C1 segment of cervical spinal cord (tissue), 14 donors: ENCODE data around the gene RALGAPB.
"Not testable (repeated sequence)": the region's sequence is repeated elsewhere in the genome, so short reads cannot be mapped to it uniquely, and the experiment has no call there.

ENCODE experiments used
- DNase-seq, 14 donors: peaks; one replicate each; lab custom pipeline; 2025; lab: John Stamatoyannopoulos, UW

Gene RALGAPB

DNA sequence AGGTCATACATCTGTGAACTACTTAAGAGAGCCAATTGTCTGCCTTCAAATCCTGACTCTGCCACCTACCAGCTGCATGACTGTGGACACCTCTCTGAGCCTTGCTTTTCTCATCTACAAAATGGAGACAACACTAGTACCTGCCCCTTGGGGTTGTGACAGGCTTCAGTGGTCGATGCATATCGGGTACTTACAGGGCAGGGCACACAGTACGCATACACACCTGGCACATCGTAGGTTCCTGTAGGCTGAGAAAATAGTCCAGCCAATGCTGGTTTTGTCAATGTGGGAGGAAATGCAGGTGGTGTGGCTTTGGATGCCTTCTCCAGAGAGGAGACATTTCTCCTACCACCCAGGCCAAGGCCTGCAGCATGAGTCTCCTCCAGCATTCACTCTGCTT, 110.7 kb downstream of the RALGAPB start:
- DNase-seq, result no peak

DNA sequence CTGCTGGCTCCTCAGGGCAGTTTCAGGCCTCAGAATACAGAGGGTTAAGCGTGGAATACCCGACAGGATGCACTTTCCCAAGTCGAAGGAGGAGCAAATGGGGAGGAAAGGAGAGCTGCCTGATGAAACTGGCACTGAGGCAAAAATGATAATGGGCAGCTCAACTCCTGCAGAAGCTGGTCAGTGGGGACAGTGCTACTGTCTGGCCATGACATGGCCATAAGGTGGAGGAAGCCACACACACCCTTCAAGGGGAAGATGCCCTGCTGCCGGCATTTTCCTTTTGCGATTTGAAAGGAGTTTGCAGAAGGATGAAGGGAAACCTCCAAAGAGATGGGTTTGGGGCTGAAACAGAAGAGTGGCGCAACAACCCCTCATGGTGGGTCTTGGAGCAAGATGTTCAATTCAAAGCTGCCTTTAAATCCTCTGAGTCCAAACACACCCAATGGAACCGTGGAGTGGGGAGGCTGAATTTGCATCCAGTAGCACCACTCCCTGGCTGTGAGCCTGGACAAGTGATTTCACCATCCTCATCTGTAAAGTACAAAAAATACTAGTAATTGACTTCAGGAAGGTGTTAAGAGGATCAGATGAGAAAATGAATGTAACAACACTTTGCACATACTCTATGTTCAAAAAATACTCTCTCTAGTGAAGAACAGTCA, 111.6 kb downstream of the RALGAPB start:
- no peak for DNase-seq

DNA sequence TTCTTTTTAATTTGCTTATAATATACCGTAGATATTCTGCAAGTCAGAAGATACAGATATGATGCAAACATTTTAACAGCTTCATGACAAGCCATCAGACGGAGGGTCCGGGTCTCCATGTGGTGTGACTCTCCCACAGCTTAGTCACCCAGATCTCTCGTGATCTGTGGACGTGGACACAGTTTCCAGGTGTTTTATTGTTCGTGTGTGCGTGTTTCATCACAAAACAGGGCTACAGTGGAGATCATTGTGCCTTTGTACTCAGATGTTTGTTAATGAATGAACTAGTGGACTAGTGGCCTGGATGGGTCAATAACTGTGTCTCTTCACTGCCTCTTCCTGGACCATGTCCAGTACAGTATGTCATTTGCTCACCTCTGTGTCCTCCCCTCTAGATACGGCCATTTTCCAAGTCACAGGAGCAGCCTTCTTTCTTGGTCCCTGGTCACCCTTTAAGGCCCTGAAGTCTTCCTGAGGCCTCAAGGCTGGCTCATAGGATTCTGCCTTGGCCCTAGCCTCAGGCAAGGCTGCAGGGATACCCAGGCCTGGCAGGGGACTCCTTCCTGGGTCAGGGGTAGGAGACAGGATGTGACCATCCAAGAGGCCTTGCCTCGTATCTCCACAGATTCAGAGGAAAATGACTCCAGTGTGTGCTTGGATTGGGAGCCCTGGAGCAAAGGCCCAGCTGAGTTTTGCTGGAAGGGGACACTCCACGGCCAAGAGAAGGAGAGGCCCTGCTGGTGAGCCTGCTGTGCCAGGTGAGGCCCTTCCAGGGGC, 112.9 kb downstream of the RALGAPB start:
- no peak for DNase-seq

DNA sequence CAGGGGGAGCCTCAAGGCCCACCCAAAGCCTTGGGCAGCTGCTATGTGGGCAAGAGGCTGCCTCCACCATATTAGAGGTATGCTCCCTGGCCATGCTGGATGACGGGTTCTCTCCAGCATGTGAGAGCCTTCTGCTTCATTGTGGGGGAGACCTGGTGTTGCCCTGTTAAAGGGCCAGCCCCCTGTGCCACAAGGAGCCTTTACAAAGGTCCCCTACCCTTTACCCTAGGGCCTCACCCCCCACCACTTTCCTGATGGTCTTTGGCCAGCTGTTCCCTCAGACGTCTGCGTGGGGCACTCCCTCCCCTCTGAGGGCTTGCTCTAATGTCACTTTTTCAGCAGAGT, 113.5 kb downstream of the RALGAPB start:
- DNase-seq, result no peak

DNA sequence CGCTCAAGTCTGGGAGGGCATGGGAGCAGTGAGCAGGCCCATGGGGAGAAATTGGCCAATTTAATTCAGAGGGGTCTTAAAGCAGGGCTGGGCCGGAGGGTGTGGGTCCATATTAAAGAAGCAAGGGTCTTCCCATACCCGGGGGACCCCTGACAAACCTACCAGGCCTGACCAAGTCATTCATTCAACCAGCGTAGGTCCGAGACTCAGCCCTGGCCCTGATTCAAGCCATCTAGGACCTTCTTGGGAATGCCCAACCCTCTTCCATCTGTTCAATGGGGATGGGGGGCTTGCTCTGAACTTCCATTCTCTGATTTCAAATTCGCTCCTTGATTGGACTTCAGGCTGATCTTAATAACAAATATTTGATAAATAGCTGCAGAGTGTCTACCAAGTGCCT, 115.7 kb downstream of the RALGAPB start:
- DNase-seq, result no peak

DNA sequence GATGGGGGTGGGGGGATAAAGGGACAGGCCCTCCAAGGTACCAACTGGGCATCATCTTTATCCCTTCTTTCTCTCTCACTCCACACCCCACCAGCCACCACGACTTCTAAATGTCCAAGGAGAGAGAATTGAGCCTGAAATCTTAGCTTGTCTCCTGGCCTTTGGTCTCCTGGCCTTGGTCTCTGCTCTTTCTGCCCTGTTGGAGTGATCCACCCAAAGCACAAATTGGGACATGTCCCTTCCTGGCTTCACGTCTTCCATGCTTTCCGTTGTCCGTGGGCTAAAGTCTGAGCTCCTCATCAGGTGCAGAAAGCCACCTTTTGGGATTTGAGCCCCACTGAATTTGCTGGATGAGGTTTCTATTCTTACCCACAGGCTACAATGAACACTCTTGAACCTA, 116.7 kb downstream of the RALGAPB start:
- no peak for DNase-seq

DNA sequence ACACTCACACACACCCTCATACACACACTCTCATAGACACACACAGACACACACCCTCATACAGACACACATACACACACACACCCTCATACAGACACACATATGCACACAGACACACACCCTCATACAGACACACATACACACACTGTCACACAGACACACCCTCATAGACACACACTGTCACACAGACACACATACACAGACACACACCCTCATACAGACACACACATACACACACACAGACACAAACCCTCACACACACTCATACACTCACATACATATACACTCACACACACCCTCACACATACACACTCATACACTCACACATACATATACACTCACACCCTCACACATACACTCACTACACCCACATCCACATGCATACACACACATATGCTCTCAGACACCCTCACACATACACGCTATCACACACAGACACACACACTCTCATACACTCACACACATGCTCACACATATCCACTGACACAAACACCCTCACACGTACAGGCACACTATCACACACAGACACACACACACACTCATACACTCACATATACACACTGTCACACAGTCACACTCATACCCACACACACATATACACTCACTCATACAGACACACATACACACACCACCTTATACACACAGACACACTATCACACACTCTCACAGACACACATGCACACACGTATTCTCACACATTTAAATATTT, 117.5 kb downstream of the RALGAPB start:
- no peak for DNase-seq

DNA sequence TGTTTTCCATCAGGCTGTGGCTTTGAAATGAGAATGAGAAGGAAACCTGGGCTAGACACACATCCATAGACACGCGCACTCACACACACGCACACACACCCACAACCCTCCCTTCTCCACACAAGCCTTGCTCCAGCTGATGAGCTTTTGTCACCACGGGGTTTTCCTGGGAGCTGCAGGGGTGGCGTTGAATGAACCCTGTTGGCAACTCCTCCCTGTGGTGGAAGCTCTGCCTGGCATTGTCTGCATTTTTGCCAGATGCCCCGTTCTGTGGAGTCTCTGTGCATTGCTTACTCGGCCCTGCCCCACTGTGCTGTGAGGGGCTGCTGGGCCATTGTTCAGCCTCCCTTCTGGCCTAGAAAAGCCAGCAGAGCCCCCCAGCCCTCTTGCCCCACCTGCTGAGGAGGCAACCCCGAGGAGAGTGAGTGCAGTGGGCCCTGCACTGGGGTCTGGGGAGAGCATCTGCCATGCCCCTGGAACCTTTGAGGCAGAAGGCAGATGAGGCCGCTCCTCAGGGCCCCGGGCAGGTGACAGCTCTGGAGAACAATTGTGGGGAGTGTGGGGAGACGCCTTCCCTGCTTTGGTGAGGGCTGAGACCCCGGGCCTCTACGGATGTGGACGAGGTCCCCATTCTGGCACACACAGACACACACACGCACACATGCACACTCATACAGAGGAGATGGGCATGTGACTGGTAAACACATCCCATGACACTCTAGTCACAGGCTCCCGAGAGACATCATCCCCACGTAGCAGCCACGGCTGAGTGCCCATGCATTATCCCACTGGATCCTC, 118.2 kb downstream of the RALGAPB start:
- DNase-seq, result no peak

DNA sequence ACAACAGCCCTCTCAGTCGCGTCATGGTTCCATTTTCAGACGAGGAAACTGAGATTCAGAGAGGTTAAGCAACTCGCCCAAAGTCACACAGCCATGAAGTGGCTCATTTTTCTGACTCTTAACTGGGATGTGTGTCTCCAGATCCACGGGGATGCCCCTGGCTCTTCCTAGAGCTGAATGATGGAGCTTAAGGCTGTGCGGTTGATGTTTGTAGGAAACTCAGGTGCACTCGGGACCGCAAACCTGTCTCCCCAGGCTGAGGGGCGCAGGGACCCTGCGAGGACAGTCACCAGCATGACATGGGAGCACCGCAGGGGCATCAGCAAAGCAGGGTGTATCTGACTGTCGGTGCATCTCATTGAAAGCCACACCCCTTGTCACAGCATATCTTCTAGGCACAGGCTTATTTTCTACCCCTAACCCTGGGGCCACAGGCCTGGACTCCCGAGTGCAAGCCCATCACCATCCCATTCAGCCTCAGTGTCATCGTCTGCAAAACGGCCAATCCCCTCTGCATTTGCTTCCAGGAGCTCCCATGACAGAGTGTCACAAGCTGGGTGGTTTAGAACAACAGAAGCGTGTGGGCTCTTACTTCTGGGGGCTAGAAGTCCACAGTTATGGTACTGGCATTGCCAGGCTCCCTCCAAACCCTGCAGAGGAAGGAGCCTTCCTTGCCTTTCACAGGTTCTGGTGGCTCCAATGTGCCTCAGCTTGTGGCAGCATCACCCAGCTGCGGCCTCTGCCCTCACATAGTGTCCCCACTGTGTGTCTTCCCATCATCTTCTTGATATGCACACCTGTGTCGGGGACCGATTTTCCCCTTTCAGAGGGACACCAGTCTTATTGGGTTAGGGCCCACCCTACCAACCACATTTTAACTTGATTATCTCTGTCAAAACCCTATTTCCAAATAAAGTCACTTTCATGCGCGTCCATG, 119.1 kb downstream of the RALGAPB start:
- DNase-seq, result no peak

DNA sequence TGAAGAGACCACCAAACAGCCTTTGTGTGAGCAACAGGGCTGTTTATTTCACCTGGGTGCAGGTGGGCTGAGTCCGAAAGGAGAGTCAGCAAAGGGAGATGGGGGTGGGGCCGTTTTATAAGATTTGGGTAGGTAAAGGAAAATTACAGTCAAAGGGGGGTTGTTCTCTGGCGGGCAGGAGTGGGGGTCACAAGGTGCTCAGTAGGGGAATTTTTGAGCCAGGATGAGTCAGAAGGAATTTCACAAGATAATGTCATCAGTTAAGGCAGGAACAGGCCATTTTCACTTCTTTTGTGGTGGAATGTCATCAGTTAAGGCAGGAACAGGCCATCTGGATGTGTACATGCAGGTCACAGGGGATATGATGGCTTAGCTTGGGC, 119.8 kb downstream of the RALGAPB start:
- not testable (repeated sequence) for DNase-seq

DNA sequence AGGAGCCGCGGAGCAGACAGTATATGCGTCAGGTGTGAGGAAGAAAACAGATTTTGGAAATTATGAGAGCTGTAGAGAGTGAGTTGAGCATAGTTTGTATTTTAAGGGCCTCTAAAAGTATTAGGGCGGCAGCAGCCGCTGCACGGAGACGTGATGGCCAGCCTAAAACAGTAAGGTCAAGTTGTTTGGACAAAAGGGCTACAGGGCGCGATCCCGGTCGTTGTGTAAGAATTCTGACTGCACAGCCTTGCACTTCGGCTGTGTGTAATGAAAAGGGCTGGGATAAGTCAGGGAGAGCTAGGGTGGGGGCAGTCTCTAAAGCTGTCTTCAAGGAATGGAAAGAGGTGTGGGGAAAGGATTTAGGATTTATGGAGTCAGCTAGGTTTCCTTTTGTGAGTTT, 121.6 kb downstream of the RALGAPB start:
- DNase-seq, result not testable (repeated sequence)

DNA sequence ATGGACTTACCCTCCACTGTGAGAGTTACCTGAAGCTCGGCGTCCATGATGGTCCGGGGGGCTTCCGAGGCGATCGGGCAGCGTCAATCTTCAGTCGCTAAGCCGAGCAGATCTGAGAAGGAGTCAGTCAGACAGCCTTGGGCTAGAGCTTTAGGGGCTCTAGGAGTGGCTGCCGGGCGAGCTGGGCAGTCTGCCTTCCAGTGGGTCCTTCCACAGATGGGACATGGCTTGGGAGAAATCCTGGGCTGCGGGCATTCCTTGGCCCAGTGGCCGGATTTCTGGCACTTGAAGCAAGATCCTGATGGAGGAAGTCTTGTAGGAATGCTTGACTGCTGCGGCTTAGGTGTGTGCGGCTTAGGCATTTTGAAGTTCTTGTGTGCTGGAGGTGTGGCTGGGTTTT, 123.2 kb downstream of the RALGAPB start:
- not testable (repeated sequence) for DNase-seq

DNA sequence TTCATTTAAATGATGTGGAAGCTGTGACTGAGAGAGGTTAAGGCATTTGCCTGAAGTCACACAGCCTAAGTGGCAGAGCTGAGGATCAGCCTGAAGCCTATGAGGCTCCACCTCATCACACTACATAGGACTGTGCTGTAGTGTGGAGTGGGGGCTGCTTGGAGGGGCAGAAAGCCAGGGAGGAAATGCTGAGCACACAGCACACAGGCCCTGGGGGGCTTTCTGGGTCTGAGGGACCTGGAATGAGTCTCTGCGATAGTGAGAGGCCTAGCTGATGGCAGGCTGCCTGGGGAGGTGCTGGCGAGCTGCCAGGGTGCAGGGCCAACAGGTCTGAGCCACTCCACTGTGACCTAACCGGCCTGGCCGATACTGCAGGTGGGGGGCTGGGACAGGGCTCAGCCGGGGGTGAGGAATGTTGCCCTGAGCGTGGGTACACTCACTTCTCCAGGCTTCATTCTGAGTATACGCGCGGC, 126.8 kb downstream of the RALGAPB start:
- DNase-seq, result no peak

DNA sequence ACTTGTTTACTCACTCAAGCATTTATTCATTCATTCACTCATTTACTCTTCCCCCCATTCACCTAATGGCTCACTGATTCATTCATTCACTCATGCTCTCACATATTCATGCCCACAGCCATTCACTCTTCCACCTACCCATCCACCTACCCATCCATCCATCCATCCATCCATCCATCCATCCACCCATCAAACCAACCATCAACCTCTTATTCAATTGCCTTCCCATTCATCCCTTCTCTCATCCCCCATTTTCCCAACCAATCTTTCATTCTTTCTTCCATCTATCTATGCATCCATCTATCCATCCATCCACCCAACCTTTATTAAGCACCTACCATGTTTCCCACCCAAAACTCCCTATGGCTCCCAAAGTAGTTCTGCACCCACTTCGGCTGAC, 127.4 kb downstream of the RALGAPB start:
- DNase-seq, result no peak

DNA sequence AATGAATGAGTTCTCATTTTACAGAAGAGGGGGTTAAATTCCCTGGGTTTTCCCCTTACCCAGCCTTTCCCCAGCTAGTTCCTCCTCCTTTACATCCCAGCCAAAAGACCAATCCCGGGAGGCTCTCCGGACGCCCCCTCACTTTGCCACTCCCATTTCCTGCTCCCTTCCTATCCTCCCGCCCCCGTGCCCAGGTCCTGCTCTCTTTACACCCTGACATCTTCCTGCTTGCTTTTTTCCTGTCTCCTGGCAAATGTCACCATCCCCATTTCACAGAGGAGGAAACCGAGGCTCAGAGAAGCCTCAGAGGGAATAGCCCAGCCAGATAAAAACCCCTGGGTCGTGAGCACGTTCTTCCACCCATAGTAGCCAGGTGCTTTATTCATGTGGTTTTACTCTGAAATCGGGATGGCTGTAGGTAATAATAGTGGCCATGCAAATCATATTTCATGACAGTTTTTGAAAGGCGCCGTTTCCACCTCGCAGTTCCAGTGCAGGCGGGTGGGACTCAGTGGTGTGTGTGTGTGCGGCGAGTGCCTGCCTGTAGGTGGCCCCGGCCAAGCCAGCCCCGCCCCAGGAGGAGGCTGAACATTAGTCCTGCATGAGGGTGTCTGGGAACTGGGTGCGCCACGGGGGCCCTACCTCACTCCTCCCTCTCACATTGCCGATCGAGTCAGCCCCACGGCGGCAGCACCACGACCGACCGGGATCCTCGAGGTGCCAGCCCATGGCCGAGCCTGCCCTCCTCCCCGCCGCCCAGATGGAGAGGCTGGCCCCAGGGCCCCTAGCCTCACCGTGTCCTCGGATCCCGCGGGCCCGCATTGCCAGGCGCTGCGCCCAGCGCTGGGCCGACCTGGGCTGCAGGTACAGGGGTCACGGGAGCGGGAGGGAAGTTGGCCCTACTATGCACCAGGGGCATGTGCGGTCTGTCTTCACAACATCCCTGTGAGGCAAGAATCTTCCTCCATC, 128.9 kb downstream of the RALGAPB start, which contains the start of gene ARHGAP40:
Gene ARHGAP40 (plus strand): TSS at position 594 of the 969 bp plus-strand sequence.
- DNase-seq, result no peak

DNA sequence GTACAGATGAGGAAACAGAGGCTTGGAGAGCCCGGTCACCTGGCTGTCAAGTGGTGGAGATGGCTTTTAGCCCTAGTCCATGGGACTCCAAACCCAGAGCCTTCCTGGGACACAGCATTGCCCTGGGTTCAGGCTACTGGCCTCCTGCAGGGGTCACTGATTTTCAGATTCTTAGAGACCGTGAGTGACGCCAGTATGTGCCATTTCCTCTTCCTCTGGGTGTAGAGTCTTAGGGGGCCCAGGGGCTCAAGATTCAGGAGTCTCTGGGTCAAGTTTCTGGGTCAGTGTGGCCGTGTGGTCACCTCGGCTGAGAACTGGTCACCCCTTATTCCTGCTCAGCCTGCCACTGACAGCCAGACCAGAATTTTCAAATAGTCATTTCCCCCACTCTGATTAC, 129.5 kb downstream of the RALGAPB start:
- no peak for DNase-seq

DNA sequence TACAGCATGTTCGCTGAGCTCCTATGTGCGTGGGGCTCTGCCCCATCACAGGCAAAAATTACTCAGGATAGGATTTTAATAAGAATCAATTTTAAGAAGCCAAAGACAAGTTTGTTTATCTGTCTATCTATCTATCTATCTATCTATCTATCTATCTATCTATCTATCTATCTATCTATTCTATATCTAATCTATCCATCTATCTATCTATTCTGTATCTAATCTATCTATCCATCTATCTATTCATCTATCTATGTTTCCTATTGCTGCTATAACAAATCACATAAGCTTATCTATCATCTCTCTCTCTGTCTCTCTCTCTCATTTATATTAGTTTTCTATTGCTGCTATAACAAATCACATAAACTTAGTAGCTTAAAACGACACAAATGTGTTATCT, 130.6 kb downstream of the RALGAPB start:
- DNase-seq, result no peak

DNA sequence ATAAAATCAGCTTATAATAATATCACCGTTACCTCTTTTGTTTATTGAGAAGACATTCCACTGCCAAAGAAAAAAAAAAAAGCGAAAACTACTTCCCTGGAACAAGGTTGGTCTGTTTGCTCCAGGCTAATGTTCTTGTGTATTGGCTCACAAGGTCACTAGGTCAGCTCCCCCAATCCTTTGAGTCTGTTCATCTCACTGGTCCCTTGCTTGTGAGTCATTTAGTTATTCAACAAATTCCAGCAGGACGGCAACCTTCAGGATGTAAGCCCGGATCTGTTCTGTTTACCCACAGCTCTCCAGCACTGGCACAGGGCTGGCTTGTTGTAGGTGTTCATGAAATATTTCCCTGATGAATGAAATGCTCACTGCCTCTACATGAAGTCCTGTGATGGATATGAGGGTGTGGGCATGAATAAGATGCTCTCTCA, 132.2 kb downstream of the RALGAPB start:
- peak in 1 of 14 donors; percentile 2 for DNase-seq

DNA sequence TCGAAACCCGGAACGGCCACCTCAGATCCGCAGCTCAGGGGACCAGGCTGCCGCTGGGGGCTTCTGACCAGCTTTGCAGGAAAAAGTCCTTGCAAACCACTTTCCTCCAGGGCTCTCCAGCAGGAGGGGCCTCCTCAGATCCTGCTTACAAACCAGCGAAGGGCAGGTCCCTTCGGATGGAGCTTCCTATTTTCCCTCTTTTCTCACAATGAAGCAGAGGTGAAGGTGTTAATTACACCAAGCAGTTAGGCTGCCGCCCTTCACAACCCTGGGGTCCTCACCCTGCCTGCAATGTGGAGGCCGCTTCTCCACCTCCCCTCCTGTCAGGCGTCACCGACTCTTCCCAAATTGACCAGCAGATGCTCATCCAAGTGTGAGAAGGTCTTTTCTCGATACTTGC, 134.7 kb downstream of the RALGAPB start:
- no peak for DNase-seq
